Measurements from ENCODE around the gene MYO7B. TPM values are rescaled to one million over a fixed set of nuclear protein-coding genes. Genes with fewer than 3 reads are reported as not detected.

The MYO7B gene
- polyA plus RNA-seq, 2 of the 4 experiments (the other 2 are of a cell fraction) = 0.04 to 0.09 TPM

DNA sequence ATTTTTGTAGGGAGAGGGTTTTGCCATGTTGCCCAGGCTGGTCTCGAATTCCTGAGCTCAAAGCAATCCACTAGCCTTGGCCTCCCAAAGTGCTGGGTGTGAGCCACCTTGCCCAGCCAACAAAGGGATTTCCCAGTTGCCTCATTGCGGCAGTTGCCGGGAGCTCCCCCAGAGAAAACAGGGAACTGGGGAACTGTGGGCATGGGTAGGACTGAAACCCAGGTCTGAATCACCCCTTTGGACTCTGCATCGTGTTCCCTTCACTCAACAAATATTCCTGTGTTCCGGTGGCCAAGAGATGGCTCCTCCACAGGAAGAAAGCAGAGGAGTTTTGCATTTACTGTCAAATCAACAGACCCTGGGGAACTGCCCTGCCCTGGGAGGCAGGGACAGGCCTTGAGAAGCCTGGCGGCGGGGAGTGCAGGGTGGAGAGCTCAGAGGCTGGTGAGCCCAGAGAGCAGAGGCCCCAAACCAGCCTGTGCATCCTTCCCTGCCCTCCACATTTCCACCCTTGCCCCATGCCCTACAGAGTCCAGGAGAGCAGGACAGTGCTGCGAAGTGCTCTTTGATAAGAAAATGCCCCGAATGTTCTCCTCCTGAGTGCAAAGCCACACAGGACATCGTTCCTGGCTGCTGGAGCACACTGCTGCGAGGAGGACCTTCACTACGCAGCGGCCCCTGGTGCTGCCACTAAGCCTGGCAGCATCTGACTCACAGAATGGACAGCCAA lies 24.9 kb downstream of the MYO7B start:
- H3K9me3 ChIP-seq = peaks cover 3% of the 10 kb centered on the region; the same call in 2 of the 3 replicates
- TF ChIP-seq ZC3H11A (IDR thresholded peaks at IDR 0.05) = no peak
- TF ChIP-seq PBX3 (IDR thresholded peaks at IDR 0.05) = no peak
- TF ChIP-seq EHF (CRISPR knock-in tag; IDR thresholded peaks at IDR 0.05) = no peak
- TF ChIP-seq HOXA7 (CRISPR knock-in tag; IDR thresholded peaks at IDR 0.05) = no peak
- TF ChIP-seq EHMT2 (IDR thresholded peaks at IDR 0.05; ENCODE audit: low read depth) = no peak
- ChIA-PET CTCF (interaction anchor here (0.6 to 1.1 kb wide), 2 partner anchors 17 to 272 kb away, joined by 3 read pairs; no protein-coding TSS in a partner anchor), POLR2A (interaction anchor here (0.7 kb wide), 1 partner anchor 18 kb away, joined by 3 read pairs; no protein-coding TSS in a partner anchor)
- no peak for DNase-seq (ENCODE audit: low read depth in 1 of 2, low spot score in 1 of 2)
- no peaks in the 10 kb centered on the region for H3K4me1 ChIP-seq
- H3K27ac ChIP-seq = no peak overlapping the region
- no peak overlapping the region for H3K4me2 ChIP-seq
- no peak for FAIRE-seq
- H3K4me3 ChIP-seq = no peak overlapping the region
- ATAC-seq = peak; percentile 30 to 52; a peak in 3 of 6 replicates
- WGBS (ENCODE audit: missing lambda C conversion rate) = 71% methylated on average over 10 of the region's 13 CpGs

DNA sequence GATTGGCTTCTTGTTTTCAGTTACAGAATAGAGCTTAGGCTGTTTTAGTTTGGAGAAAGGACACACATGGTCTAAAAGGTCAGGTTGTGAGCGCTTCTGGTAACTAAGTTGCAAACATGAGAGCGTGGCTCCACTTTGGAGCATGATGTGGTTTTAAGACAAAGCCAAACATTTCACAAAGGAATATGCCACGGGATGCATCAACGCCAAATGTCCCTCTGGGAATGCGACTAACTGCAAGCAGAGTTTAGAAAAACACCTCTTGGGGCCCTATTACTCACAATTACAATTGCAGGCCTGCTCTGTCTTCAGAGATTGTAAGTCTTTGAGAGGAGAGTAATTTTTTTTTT lies 25.4 kb downstream of the MYO7B start:
- FAIRE-seq = no peak
- ATAC-seq = no peak
- TF ChIP-seq JUN (IDR thresholded peaks at IDR 0.05) = no peak
- TF ChIP-seq FOXS1 (CRISPR knock-in tag; IDR thresholded peaks at IDR 0.05) = no peak
- no peak for TF ChIP-seq RARB (CRISPR knock-in tag; IDR thresholded peaks at IDR 0.05)
- no peak for TF ChIP-seq MAZ (IDR thresholded peaks at IDR 0.05; ENCODE audit: borderline replicate concordance, low read depth, low read length)
- no peak for TF ChIP-seq GATA3 (IDR thresholded peaks at IDR 0.05; ENCODE audit: borderline replicate concordance)
- TF ChIP-seq FOSB (CRISPR knock-in tag; IDR thresholded peaks at IDR 0.05) = no peak
- no peak overlapping the region for H3K4me3 ChIP-seq
- WGBS (ENCODE audit: missing lambda C conversion rate) = 74% methylated on average over 5 of the region's 5 CpGs
- no peak overlapping the region for H3K27ac ChIP-seq
- POLR2A ChIA-PET = no interaction called here
- no peaks in the 10 kb centered on the region for H3K4me1 ChIP-seq
- CTCF ChIA-PET = no interaction called here
- H3K9me3 ChIP-seq = peaks cover 3% of the 10 kb centered on the region; the same call in 2 of the 3 replicates
- H3K4me2 ChIP-seq = no peak overlapping the region
- DNase-seq (ENCODE audit: low read depth in 1 of 2, low spot score in 1 of 2) = no peak

GRCh38 chr2:127561371-127561770 lies 25.9 kb downstream of the MYO7B start:
- Histone ChIP-seq H3K27ac (no peak overlapping the region), H3K4me2 (no peak overlapping the region), H3K9me3 (peaks cover 3% of the 10 kb centered on the region; the same call in 2 of the 3 replicates), H3K4me3 (no peak overlapping the region), H3K4me1 (no peaks in the 10 kb centered on the region)
- FAIRE-seq = no peak
- DNase-seq (ENCODE audit: low read depth in 1 of 2, low spot score in 1 of 2) = no peak
- ChIA-PET CTCF (no interaction called here), POLR2A (no interaction called here)
- 75% methylated on average over 8 of the region's 8 CpGs for WGBS (ENCODE audit: missing lambda C conversion rate)
- no peak for TF ChIP-seq POLR2A (IDR thresholded peaks at IDR 0.05; ENCODE audit: low read length)
- no peak for TF ChIP-seq ZFP36 (IDR thresholded peaks at IDR 0.05; ENCODE audit: borderline replicate concordance, partially characterized antibody)
- no peak for TF ChIP-seq PHF8 (IDR thresholded peaks at IDR 0.05; ENCODE audit: borderline replicate concordance, low read depth)
- no peak for TF ChIP-seq HOXA7 (CRISPR knock-in tag; IDR thresholded peaks at IDR 0.05)
- no peak for ATAC-seq

DNA sequence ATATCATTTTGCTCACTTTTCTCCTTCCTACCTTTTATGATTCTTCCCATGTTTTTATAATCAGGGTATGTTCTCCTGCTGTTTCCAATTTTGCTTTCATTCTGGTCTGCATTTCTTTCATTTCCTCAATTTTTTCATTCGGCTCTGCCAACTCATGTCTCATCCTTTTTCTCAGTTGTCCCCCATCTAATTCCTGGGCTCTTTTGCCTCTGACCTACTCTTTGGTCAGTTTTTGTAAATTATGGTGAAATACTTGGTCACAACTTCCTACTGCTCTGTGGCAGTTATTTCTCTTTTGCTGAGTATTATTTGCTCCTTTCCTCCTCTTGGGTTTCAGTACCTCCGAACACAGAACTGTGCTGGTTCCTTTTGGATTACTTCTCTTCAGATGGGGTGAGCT lies 27.5 kb downstream of the MYO7B start:
- CTCF ChIA-PET = no interaction called here
- Histone ChIP-seq H3K9me3 (no peaks in the 10 kb centered on the region), H3K4me3 (no peak overlapping the region), H3K4me2 (no peak overlapping the region), H3K4me1 (no peaks in the 10 kb centered on the region), H3K27ac (no peak overlapping the region)
- ATAC-seq (no peak), DNase-seq (ENCODE audit: low read depth in 1 of 2, low spot score in 1 of 2) (no peak), FAIRE-seq (no peak)
- POLR2A ChIA-PET = no interaction called here
- TF ChIP-seq GATA3 (IDR thresholded peaks at IDR 0.05; ENCODE audit: borderline replicate concordance) (no peak), ESRRA (IDR thresholded peaks at IDR 0.05; ENCODE audit: borderline replicate concordance, low read length) (no peak), KDM5A (IDR thresholded peaks at IDR 0.05) (no peak), MAX (IDR thresholded peaks at IDR 0.05) (no peak), RCOR1 (IDR thresholded peaks at IDR 0.05; ENCODE audit: low read depth, low read length) (no peak), CHD2 (IDR thresholded peaks at IDR 0.05; ENCODE audit: low read length, partially characterized antibody) (no peak), USF2 (IDR thresholded peaks at IDR 0.05) (no peak), NR3C1 (IDR thresholded peaks at IDR 0.05) (no peak), EHMT2 (IDR thresholded peaks at IDR 0.05; ENCODE audit: low read depth) (no peak), PHF8 (IDR thresholded peaks at IDR 0.05; ENCODE audit: borderline replicate concordance, low read depth) (no peak), JUN (IDR thresholded peaks at IDR 0.05) (no peak), HOXB13 (CRISPR knock-in tag; IDR thresholded peaks at IDR 0.05; ENCODE audit: low read depth) (no peak), KDM1A (IDR thresholded peaks at IDR 0.05; ENCODE audit: low read depth) (no peak), MYC (IDR thresholded peaks at IDR 0.05; ENCODE audit: borderline replicate concordance, low read length) (no peak), JUNB (IDR thresholded peaks at IDR 0.05) (no peak), CEBPB (IDR thresholded peaks at IDR 0.05) (no peak), POLR2A (IDR thresholded peaks at IDR 0.05; ENCODE audit: low read length) (no peak), MAZ (IDR thresholded peaks at IDR 0.05; ENCODE audit: borderline replicate concordance, low read depth, low read length) (no peak), TP53 (CRISPR knock-in tag; IDR thresholded peaks at IDR 0.05) (no peak)
- TF ChIP-seq, protein P1, sequence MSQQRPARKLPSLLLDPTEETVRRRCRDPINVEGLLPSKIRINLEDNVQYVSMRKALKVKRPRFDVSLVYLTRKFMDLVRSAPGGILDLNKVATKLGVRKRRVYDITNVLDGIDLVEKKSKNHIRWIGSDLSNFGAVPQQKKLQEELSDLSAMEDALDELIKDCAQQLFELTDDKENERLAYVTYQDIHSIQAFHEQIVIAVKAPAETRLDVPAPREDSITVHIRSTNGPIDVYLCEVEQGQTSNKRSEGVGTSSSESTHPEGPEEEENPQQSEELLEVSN (IDR thresholded peaks at IDR 0.05; ENCODE audit: borderline replicate concordance, low read depth) = no peak
- 55% methylated on average over 2 of the region's 2 CpGs for WGBS (ENCODE audit: missing lambda C conversion rate)

All from A549 (cell line).